Ovary (tissue), 9 donors: ENCODE results near the gene DNAJB4. TPM values are rescaled to one million over a fixed set of nuclear protein-coding genes. Genes with fewer than 3 reads are reported as not detected.

Experiments
- DNase-seq, 5 donors: peaks; one replicate each; pipeline ENCODE4 v3.0.0-alpha.2; 2019 to 2020
- H3K27ac ChIP-seq, 2 donors: fragments of 200-600 bp; one replicate each; pipeline versions ENCODE4 v1.5.1 to v1.8.0; 2019 to 2022
- H3K27me3 ChIP-seq: fragments of 200-600 bp; one replicate; pipeline ENCODE4 v1.8.0; 2022
- H3K36me3 ChIP-seq: fragments of 200-600 bp; sonication (generic); one replicate; pipeline ENCODE4 v1.5.1; 2019
- H3K4me1 ChIP-seq: one replicate; pipeline ENCODE4 v1.8.1; 2013; ENCODE audit warnings: mild to moderate bottlenecking, moderate library complexity; ENCODE audit not compliant: insufficient read depth
- H3K4me3 ChIP-seq: fragments of 200-600 bp; sonication (generic); one replicate; pipeline ENCODE4 v1.5.1; 2017
- H3K9me3 ChIP-seq, 2 donors: fragments of 200-600 bp in 1 of 2; sonication (generic) in 1 of 2; one replicate each; pipeline versions ENCODE4 v1.5.1 to v1.8.1; 2013 to 2019; ENCODE audit warnings: mild to moderate bottlenecking in 1 of 2, moderate library complexity in 1 of 2
- CTCF ChIP-seq, 3 donors: fragments of 450-650 bp in 2 of 3; fragments of 200-600 bp in 1 of 3; IDR thresholded peaks; one replicate each; pipeline versions ENCODE4 v1.5.1 to v1.8.0; 2016 to 2022; ENCODE audit warnings: antibody characterized with exemption in 3 of 3, mild to moderate bottlenecking in 1 of 3
- EP300 ChIP-seq: sonication (generic); formaldehyde crosslinking; IDR thresholded peaks from one replicate; pipeline ENCODE4 v1.6.1; 2017; ENCODE audit warnings: antibody characterized with exemption
- POLR2A ChIP-seq: fragments of 450-650 bp; IDR thresholded peaks from one replicate; pipeline ENCODE4 v1.6.1; 2017; ENCODE audit warnings: antibody characterized with exemption, mild to moderate bottlenecking, moderate library complexity
- WGBS, 3 donors: extraction: QIAGEN DNeasy Blood & Tissue Kit in 1 of 3; methylation state at CpG; one replicate each; pipeline versions ENCODE4 v1.1.5 to v1.1.7; 2013 to 2017; 5-methylcytosine and 5-hydroxymethylcytosine counted together
- intact Hi-C, 4 donors: fragments of 100-400 bp; cut with DNase I; formaldehyde crosslinking; loops; one replicate each; pipeline versions ENCODE4 v1.11.0 to v1.15.1; 2022 to 2023
- polyA plus RNA-seq, 2 donors: library from polyadenylated mRNA; stranded (reverse); fragments of 200-250 nt in 1 of 2; fragments of 350-450 nt in 1 of 2; fragmentation: Illumina TruSeq in 1 of 2; extraction: RNeasy Lipid Tissue Mini Kit (QIAGEN cat#74804) in 1 of 2; gene quantifications; one replicate each; pipeline ENCODE4 v1.2.3, GENCODE V29; 2013 to 2014
- total RNA-seq, 7 donors: library from RNA; depleted of rRNA in 2 of 7; stranded (reverse); fragments of >200 nt in 2 of 7; fragmentation: NEBNext Ultra II Directional in 3 of 7; extraction: Animal tissue kit (Norgen Biotek cat#: 25700) in 3 of 7; gene quantifications; one replicate each; pipeline versions ENCODE4 v1.1.0 to v1.2.4, GENCODE V29; 2016 to 2023
- donor health status: DM: no; HTN: no; CAD: no; lungs with moderate emphysema.
- donor health status: DM: no; HTN: no; CAD: no.
- donor health status: Bipolar disorder and iron deficiency.
- donor health status: DM: yes; HTN: yes; CAD: no.
- donor health status: DM: no; HTN: no; CAD: no.
- donor health status: DM: yes; HTN: yes; CAD: no.

Gene DNAJB4
- total and polyA plus RNA-seq, 9 donors = 18.7 to 48.6 (median 23.8) TPM

GRCh38 chr1:77983997-77984355 lies 20.8 kb upstream of the DNAJB4 start:
- peak overlapping the region in 1 of 2 donors; percentile 21 for H3K27ac ChIP-seq
- no peak for DNase-seq

GRCh38 chr1:77984629-77985028 lies 20.1 kb upstream of the DNAJB4 start:
- Histone ChIP-seq H3K4me3 (no peak overlapping the region), H3K4me1 (peaks cover 1% of the 10 kb centered on the region), H3K36me3 (no peaks in the 10 kb centered on the region), H3K27ac (peak overlapping the region in 1 of 2 donors; percentile 24), H3K9me3 (no peaks in the 10 kb centered on the region), H3K27me3 (no peaks in the 10 kb centered on the region)
- no peak for TF ChIP-seq EP300
- TF ChIP-seq POLR2A = no peak
- no peak for TF ChIP-seq CTCF (IDR thresholded peaks at IDR 0.05)
- DNase-seq = no peak
- 40 to 74% (median 53%) methylated on average over 4 of the region's 4 CpGs for WGBS, 3 donors
- intact Hi-C loops = no loop called here

More at GRCh38 chr1:77983997-77984355, 20.8 kb upstream of the DNAJB4 start:
- Histone ChIP-seq H3K4me3 (no peak overlapping the region), H3K9me3 (no peaks in the 10 kb centered on the region), H3K36me3 (no peaks in the 10 kb centered on the region), H3K27me3 (no peaks in the 10 kb centered on the region), H3K4me1 (peaks cover 1% of the 10 kb centered on the region)
- TF ChIP-seq CTCF (IDR thresholded peaks at IDR 0.05) (no peak), POLR2A (no peak), EP300 (no peak)
- intact Hi-C loops = no loop called here

GRCh38 chr1:77986810-77987209 lies 17.9 kb upstream of the DNAJB4 start:
- Histone ChIP-seq H3K4me3 (no peak overlapping the region), H3K9me3 (no peaks in the 10 kb centered on the region), H3K4me1 (peaks cover 3% of the 10 kb centered on the region), H3K27ac (no peak overlapping the region), H3K36me3 (no peaks in the 10 kb centered on the region), H3K27me3 (no peaks in the 10 kb centered on the region)
- DNase-seq = no peak
- TF ChIP-seq CTCF (IDR thresholded peaks at IDR 0.05) (no peak), POLR2A (no peak), EP300 (no peak)
- intact Hi-C loops = no loop called here

GRCh38 chr1:77987919-77988318 lies 16.8 kb upstream of the DNAJB4 start:
- TF ChIP-seq POLR2A = no peak
- TF ChIP-seq CTCF (IDR thresholded peaks at IDR 0.05) = no peak
- no peak for TF ChIP-seq EP300
- 89 to 94% (median 92%) methylated on average over 2 of the region's 2 CpGs for WGBS, 3 donors
- DNase-seq = no peak
- no peaks in the 10 kb centered on the region for H3K36me3 ChIP-seq
- intact Hi-C loops = no loop called here
- H3K4me3 ChIP-seq = no peak overlapping the region
- H3K27ac ChIP-seq = no peak overlapping the region
- no peaks in the 10 kb centered on the region for H3K27me3 ChIP-seq
- no peaks in the 10 kb centered on the region for H3K9me3 ChIP-seq
- H3K4me1 ChIP-seq = peaks cover 3% of the 10 kb centered on the region

GRCh38 chr1:77989744-77990143 lies 15.0 kb upstream of the DNAJB4 start:
- intact Hi-C loops = no loop called here
- H3K27ac ChIP-seq = no peak overlapping the region
- H3K4me1 ChIP-seq = peaks cover 6% of the 10 kb centered on the region
- 85 to 92% (median 90%) methylated on average over 2 of the region's 2 CpGs for WGBS, 3 donors
- no peak for TF ChIP-seq POLR2A
- no peak for TF ChIP-seq CTCF (IDR thresholded peaks at IDR 0.05)
- no peak for TF ChIP-seq EP300
- H3K27me3 ChIP-seq = no peaks in the 10 kb centered on the region
- H3K36me3 ChIP-seq = no peaks in the 10 kb centered on the region
- DNase-seq = no peak
- no peaks in the 10 kb centered on the region for H3K9me3 ChIP-seq
- no peak overlapping the region for H3K4me3 ChIP-seq
